ENCODE data around the gene NSG2.
"Not testable (repeated sequence)": the region's sequence is repeated elsewhere in the genome, so short reads cannot be mapped to it uniquely, and the experiment has no call there.

NSG2 gene

GRCh38 chr5:174106997-174107655, 61.6 kb downstream of the NSG2 start:
- DNase-seq = no peak

DNA sequence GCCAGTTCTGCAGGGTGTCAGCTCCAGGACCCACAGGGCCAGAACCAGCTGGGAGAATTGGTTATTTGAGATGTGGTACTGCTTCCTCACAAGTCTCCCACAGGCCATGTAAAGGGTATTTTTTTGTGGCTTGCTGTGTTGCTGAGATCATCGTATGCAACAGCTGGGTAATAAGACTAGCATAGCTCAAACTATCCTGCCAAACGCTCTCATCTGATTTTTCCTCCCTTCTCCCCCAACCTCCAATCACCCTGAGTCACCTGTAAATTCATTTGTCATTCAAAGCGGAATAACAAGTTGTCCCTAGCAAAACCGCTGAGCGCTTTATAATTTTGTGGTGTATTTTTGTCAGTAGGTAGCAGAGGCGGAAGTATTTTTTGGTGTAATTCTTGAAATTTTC, 63.2 kb downstream of the NSG2 start:
- DNase-seq = no peak

DNA sequence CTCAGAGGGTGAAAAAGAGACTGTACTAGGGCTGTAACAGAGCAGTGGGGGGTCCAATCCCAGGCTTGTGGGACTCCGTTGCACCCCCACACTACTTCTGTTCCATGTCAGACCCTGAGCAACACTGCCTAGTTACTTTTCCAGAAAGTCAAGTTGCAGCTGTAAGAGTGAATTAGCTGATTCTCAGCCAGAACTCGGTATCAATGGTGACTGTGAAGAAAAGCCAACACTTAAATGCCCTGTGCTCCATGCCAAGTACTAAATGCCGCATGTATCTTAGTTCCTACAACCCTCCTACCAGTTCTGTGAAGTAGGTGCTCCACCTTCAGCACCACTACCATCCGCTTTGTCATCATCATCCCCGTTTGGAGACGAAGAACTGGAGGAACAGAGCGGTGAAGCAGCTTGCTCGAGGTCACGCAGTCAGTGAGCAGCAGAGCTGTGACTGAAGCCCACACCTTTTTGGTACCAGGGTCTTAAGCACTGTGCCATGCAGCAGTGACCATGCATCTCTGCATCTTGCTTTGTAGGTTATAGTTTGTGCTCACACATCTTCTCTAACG, 64.3 kb downstream of the NSG2 start:
- DNase-seq = no peak

GRCh38 chr5:174110310-174110709, 64.8 kb downstream of the NSG2 start:
- no peak for DNase-seq

- DNase-seq = no peak
Observed at GRCh38 chr5:174111287-174111973, 65.9 kb downstream of the NSG2 start.

GRCh38 chr5:174115226-174115625, 69.7 kb downstream of the NSG2 start:
- DNase-seq = no peak

DNA sequence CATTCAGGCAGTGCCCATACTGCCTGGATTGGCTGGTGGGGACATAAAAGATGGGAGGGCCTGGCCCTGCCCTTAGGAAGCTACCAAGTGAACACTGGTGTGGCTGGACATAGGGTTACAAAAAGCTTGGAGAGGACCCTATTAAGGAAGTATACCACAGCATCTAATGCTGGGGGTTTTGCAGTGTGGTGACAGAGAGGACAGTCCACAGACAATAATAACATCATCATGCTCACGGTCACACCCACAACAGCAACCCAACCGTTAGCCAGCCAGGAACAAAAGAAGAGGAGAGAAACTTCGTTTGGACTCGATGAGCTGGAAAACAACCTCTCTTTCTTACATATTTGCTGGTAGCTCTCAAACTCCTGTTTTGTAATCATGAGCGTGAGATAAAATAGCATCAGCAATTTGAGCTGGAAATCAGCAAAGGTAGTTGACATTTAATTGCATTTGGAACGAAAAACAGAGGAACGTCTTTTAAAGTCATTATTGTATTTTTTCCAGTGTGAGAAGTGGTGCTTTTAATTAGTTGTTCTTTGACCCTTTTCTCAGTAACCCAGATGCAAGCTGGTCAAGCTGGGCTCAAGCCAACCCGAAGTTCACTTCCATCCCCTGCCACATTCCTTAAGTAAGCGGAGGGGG, 73.4 kb downstream of the NSG2 start:
- DNase-seq = no peak

GRCh38 chr5:174119468-174119881, 74.0 kb downstream of the NSG2 start:
- no peak for DNase-seq

DNA sequence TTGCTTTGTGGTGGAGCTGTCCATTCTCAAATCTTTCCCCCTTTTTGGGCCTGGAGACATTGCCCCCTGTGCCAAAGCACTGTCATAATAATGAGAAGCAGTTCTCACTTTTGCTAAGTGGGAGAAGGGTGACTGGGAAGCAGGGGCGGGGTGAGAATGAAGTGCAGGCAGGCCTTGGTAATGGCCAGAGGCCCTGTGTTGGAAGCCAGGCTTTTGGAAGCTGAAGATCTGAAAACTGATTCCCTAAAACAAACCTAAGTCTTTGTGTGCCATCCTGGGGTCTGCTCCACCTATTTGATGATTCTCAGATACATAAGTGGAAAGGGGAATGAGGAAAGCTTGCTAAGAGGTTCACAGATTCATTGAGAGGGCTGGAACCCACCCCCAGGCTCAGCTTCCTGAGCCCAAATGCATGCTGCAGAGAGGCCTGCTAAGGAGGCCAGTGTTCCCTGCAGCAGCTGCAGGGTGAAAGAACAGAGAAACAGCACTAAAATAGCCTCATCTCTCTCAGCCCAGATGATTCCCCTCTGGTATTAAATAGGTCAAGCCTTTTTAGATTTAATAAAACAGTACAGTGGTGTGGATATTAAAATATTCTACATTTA, 75.0 kb downstream of the NSG2 start:
- DNase-seq = no peak

GRCh38 chr5:174134545-174134944, 89.0 kb downstream of the NSG2 start:
- DNase-seq = no peak

- no peak for DNase-seq
Observed at GRCh38 chr5:174139623-174140022, 94.1 kb downstream of the NSG2 start.

GRCh38 chr5:174140452-174141020, 95.0 kb downstream of the NSG2 start:
- DNase-seq = no peak

GRCh38 chr5:174141398-174141797, 95.9 kb downstream of the NSG2 start:
- no peak for DNase-seq

- DNase-seq = no peak
Observed at GRCh38 chr5:174145091-174145490, 99.6 kb downstream of the NSG2 start.

GRCh38 chr5:174145821-174146220, 100.3 kb downstream of the NSG2 start:
- DNase-seq = no peak

GRCh38 chr5:174146556-174146955, 101.0 kb downstream of the NSG2 start:
- DNase-seq = no peak

DNA sequence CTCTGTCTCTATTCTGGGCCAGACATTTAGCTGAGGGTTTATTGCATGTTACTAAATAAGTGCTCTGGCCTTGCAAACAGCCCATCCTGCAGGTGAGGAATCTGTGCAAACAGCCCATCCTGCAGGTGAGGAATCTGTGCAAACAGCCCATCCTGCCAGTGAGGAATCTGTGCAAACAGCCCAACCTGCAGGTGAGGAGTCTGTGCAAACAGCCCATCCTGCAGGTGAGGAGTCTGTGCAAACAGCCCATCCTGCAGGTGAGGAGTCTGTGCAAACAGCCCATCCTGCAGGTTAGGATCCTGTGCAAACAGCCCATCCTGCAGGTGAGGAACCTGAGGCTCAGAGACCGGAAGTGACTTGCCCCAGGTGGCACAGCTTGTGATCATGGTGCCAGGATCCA, 101.5 kb downstream of the NSG2 start:
- not testable (repeated sequence) for DNase-seq

GRCh38 chr5:174147551-174147950, 102.0 kb downstream of the NSG2 start:
- no peak for DNase-seq

GRCh38 chr5:174148721-174149120, 103.2 kb downstream of the NSG2 start:
- DNase-seq = no peak

- no peak for DNase-seq
Observed at GRCh38 chr5:174149426-174149825, 103.9 kb downstream of the NSG2 start.

- DNase-seq = no peak
Observed at GRCh38 chr5:174149989-174150388, 104.5 kb downstream of the NSG2 start.

GRCh38 chr5:174151599-174152181, 106.2 kb downstream of the NSG2 start:
- no peak for DNase-seq

- DNase-seq = no peak
Observed at GRCh38 chr5:174154559-174154958, 109.1 kb downstream of the NSG2 start.
